Thyroid gland (tissue), 4 donors: ENCODE data around the gene ITGB2.

Experiments used
- POLR2A ChIP-seq, 2 donors: fragments of 450-650 bp; IDR thresholded peaks; one replicate each; pipeline ENCODE4 v1.6.1; 2017; ENCODE audit warnings: antibody characterized with exemption in 2 of 2, mild to moderate bottlenecking in 2 of 2, moderate library complexity in 1 of 2
- TF ChIP-seq, protein P1 (sequence below), 6 experiments: fragments of 200-600 bp in 3 of 6; fragments of 450-650 bp in 3 of 6; sonication (generic) in 3 of 6; IDR thresholded peaks; one replicate each; pipeline ENCODE4 v1.5.1; 2016 to 2019; ENCODE audit warnings: antibody characterized with exemption in 6 of 6, mild to moderate bottlenecking in 2 of 6, inconsistent platforms in 1 of 6, moderate library complexity in 1 of 6

DNA sequence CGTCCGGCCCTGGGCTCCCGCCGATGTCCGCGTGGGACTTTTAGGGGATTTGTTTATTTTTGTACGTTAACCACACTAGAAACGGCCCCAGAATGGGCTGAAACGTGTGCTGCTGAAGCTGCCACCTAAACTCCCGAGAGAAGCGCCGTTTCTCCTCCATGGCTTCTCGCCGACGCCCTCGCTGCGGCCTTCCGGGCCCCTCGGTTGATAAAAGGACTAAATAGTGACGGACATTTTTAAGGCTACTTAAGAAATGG, 46.5 kb downstream of the ITGB2 start:
- TF ChIP-seq, protein P1, sequence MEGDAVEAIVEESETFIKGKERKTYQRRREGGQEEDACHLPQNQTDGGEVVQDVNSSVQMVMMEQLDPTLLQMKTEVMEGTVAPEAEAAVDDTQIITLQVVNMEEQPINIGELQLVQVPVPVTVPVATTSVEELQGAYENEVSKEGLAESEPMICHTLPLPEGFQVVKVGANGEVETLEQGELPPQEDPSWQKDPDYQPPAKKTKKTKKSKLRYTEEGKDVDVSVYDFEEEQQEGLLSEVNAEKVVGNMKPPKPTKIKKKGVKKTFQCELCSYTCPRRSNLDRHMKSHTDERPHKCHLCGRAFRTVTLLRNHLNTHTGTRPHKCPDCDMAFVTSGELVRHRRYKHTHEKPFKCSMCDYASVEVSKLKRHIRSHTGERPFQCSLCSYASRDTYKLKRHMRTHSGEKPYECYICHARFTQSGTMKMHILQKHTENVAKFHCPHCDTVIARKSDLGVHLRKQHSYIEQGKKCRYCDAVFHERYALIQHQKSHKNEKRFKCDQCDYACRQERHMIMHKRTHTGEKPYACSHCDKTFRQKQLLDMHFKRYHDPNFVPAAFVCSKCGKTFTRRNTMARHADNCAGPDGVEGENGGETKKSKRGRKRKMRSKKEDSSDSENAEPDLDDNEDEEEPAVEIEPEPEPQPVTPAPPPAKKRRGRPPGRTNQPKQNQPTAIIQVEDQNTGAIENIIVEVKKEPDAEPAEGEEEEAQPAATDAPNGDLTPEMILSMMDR (IDR thresholded peaks at IDR 0.05): no peak
- TF ChIP-seq POLR2A (IDR thresholded peaks at IDR 0.05): no peak
